ENCODE data around the gene MCM7. TPM values are rescaled to one million over a fixed set of nuclear protein-coding genes. Genes with fewer than 3 reads are reported as not detected.
"Not testable (repeated sequence)": the region's sequence is repeated elsewhere in the genome, so short reads cannot be mapped to it uniquely, and the experiment has no call there.

Gene MCM7
- 10 to 100 TPM; 40.3 to 59.0 (median 54.4) TPM for polyA plus RNA-seq

- peaks cover 19 to 25% (median 21%) of the 10 kb centered on the region in 3 donors for H3K36me3 Mint-ChIP-seq
- no peaks in the 10 kb centered on the region for H3K9me3 Mint-ChIP-seq
- peaks cover 38 to 44% of the 10 kb centered on the region in 2 donors for H3K4me1 Mint-ChIP-seq
- peak within 1 kb of the TSS; percentile 90 to 98 (median 97) for H3K27ac Mint-ChIP-seq
- H3K27me3 Mint-ChIP-seq (ENCODE audit: low read depth in 3 of 3): peaks cover 23 to 34% (median 32%) of the 10 kb centered on the region in 3 donors
- DNase-seq: peak; percentile 96 to 97 (median 96)
- peak within 1 kb of the TSS; percentile 82 to 96 (median 93) for H3K4me3 Mint-ChIP-seq
These were observed at the start of gene MCM7, which contains the start of gene AP4M1 for GRCh38 chr7:100101016-100101862. TSS of gene MCM7 (minus strand) at chr7:100101397. CDS start at chr7:100101294, 103 bp downstream. TSS of gene AP4M1 (plus strand) at chr7:100101643. CDS start at chr7:100101715, 72 bp downstream.

GRCh38 chr7:100148559-100149328 is 47.5 kb upstream of the MCM7 start, which contains the start of gene LAMTOR4:
TSS of gene LAMTOR4 (plus strand) at chr7:100148918. CDS start at chr7:100148973, 55 bp downstream.
- Mint-ChIP-seq H3K36me3 (peaks cover 9 to 10% (median 9%) of the 10 kb centered on the region in 3 donors), H3K4me1 (peaks cover 28 to 38% of the 10 kb centered on the region in 2 donors), H3K27me3 (ENCODE audit: low read depth in 3 of 3) (peaks cover 4 to 9% (median 6%) of the 10 kb centered on the region in 3 donors), H3K4me3 (peak within 1 kb of the TSS; percentile 91 to 99 (median 93)), H3K27ac (peak within 1 kb of the TSS; percentile 92 to 97 (median 95)), H3K9me3 (no peaks in the 10 kb centered on the region)
- peak; percentile 97 to 98 (median 97) for DNase-seq

- peaks cover 28 to 38% of the 10 kb centered on the region in 2 donors for H3K4me1 Mint-ChIP-seq
- H3K27me3 Mint-ChIP-seq (ENCODE audit: low read depth in 3 of 3): peaks cover 4 to 9% (median 6%) of the 10 kb centered on the region in 3 donors
- no peak for DNase-seq
- H3K27ac Mint-ChIP-seq: peak overlapping the region; percentile 92 to 97 (median 95)
- no peaks in the 10 kb centered on the region for H3K9me3 Mint-ChIP-seq
- H3K4me3 Mint-ChIP-seq: peak overlapping the region; percentile 91 to 99 (median 93)
- peaks cover 9 to 10% (median 9%) of the 10 kb centered on the region in 3 donors for H3K36me3 Mint-ChIP-seq
These were observed 47.0 kb upstream of the MCM7 start for GRCh38 chr7:100148225-100148558.

GRCh38 chr7:100147278-100147677 is 46.1 kb upstream of the MCM7 start:
- Mint-ChIP-seq H3K27me3 (ENCODE audit: low read depth in 3 of 3) (peaks cover 4 to 9% (median 6%) of the 10 kb centered on the region in 3 donors), H3K27ac (peak overlapping the region in 2 of 6 donors; percentile 74 to 93), H3K36me3 (peaks cover 5 to 6% (median 6%) of the 10 kb centered on the region in 3 donors), H3K9me3 (no peaks in the 10 kb centered on the region), H3K4me3 (peak overlapping the region in 1 of 5 donors; percentile 71), H3K4me1 (peaks cover 24 to 33% of the 10 kb centered on the region in 2 donors)
- no peak for DNase-seq

GRCh38 chr7:100146350-100146749 is 45.2 kb upstream of the MCM7 start:
- not testable (repeated sequence) for H3K27ac Mint-ChIP-seq, DNase-seq, H3K9me3 Mint-ChIP-seq, H3K36me3 Mint-ChIP-seq, H3K4me3 Mint-ChIP-seq
- Mint-ChIP-seq H3K4me1 (peaks cover 21 to 25% of the 10 kb centered on the region in 2 donors), H3K27me3 (ENCODE audit: low read depth in 3 of 3) (peaks cover 4 to 13% (median 6%) of the 10 kb centered on the region in 3 donors)

GRCh38 chr7:100142461-100142860 is 41.3 kb upstream of the MCM7 start:
- no peaks in the 10 kb centered on the region for H3K9me3 Mint-ChIP-seq
- no peak overlapping the region for H3K4me3 Mint-ChIP-seq
- H3K4me1 Mint-ChIP-seq: no peaks in the 10 kb centered on the region
- H3K27ac Mint-ChIP-seq: no peak overlapping the region
- H3K27me3 Mint-ChIP-seq (ENCODE audit: low read depth in 3 of 3): peaks cover 0 to 9% (median 2%) of the 10 kb centered on the region in 3 donors
- no peak for DNase-seq
- no peaks in the 10 kb centered on the region for H3K36me3 Mint-ChIP-seq

GRCh38 chr7:100141555-100141949 is 40.4 kb upstream of the MCM7 start:
- no peak for DNase-seq
- peaks cover 0 to 9% (median 2%) of the 10 kb centered on the region in 3 donors for H3K27me3 Mint-ChIP-seq (ENCODE audit: low read depth in 3 of 3)
- no peak overlapping the region for H3K4me3 Mint-ChIP-seq
- H3K27ac Mint-ChIP-seq: no peak overlapping the region
- no peaks in the 10 kb centered on the region for H3K4me1 Mint-ChIP-seq
- no peaks in the 10 kb centered on the region for H3K9me3 Mint-ChIP-seq
- no peaks in the 10 kb centered on the region for H3K36me3 Mint-ChIP-seq

GRCh38 chr7:100137851-100138760 is 36.9 kb upstream of the MCM7 start:
- no peak for DNase-seq
- Mint-ChIP-seq H3K27me3 (ENCODE audit: low read depth in 3 of 3) (peaks cover 0 to 8% (median 5%) of the 10 kb centered on the region in 3 donors), H3K27ac (no peak overlapping the region), H3K36me3 (no peaks in the 10 kb centered on the region), H3K4me3 (no peak overlapping the region), H3K4me1 (no peaks in the 10 kb centered on the region), H3K9me3 (no peaks in the 10 kb centered on the region)

- Mint-ChIP-seq H3K36me3 (no peaks in the 10 kb centered on the region), H3K4me1 (peaks cover 11% of the 10 kb centered on the region in 2 donors), H3K27ac (no peak overlapping the region), H3K27me3 (ENCODE audit: low read depth in 3 of 3) (peaks cover 0 to 5% (median 3%) of the 10 kb centered on the region in 3 donors), H3K4me3 (no peak overlapping the region), H3K9me3 (no peaks in the 10 kb centered on the region)
- peak; percentile 38 to 54 (median 48) for DNase-seq
These were observed 31.5 kb upstream of the MCM7 start for GRCh38 chr7:100132697-100133151.

GRCh38 chr7:100132126-100132525 is 30.9 kb upstream of the MCM7 start:
- Mint-ChIP-seq H3K9me3 (no peaks in the 10 kb centered on the region), H3K4me3 (no peak overlapping the region), H3K4me1 (peaks cover 11% of the 10 kb centered on the region in 2 donors), H3K27ac (no peak overlapping the region), H3K36me3 (no peaks in the 10 kb centered on the region), H3K27me3 (ENCODE audit: low read depth in 3 of 3) (peaks cover under 1 to 5% (median 3%) of the 10 kb centered on the region in 3 donors)
- no peak for DNase-seq

GRCh38 chr7:100130608-100131453 is 29.6 kb upstream of the MCM7 start:
- Mint-ChIP-seq H3K36me3 (no peaks in the 10 kb centered on the region), H3K27me3 (ENCODE audit: low read depth in 3 of 3) (peaks cover 5 to 13% (median 8%) of the 10 kb centered on the region in 3 donors), H3K4me3 (peak overlapping the region in 1 of 5 donors; percentile 30), H3K4me1 (peaks cover 20 to 21% of the 10 kb centered on the region in 2 donors), H3K27ac (no peak overlapping the region), H3K9me3 (no peaks in the 10 kb centered on the region)
- DNase-seq: peak; percentile 77

- not testable (repeated sequence) for H3K27ac Mint-ChIP-seq, H3K36me3 Mint-ChIP-seq, H3K4me3 Mint-ChIP-seq, H3K9me3 Mint-ChIP-seq, DNase-seq
- Mint-ChIP-seq H3K27me3 (ENCODE audit: low read depth in 3 of 3) (peaks cover 5 to 10% (median 8%) of the 10 kb centered on the region in 3 donors), H3K4me1 (peaks cover 23 to 26% of the 10 kb centered on the region in 2 donors)
These were observed 29.0 kb upstream of the MCM7 start for GRCh38 chr7:100130220-100130607.
